Stomach (tissue), 9 donors: ENCODE results near the gene TRDN. TPM values are rescaled to one million over a fixed set of nuclear protein-coding genes. Genes with fewer than 3 reads are reported as not detected.
"Not testable (repeated sequence)": the region's sequence is repeated elsewhere in the genome, so short reads cannot be mapped to it uniquely, and the experiment has no call there.

Source experiments
- DNase-seq, 2 donors: peaks; one replicate each; pipeline versions ENCODE4 v3.0.0 to v3.0.0-alpha.2; 2013 to 2019
- H3K27ac ChIP-seq, 5 donors: fragments of 200-600 bp in 4 of 5; sonication (generic) in 4 of 5; one replicate each; pipeline ENCODE4 v1.5.1; 2013 to 2019; ENCODE audit warnings: mild to moderate bottlenecking in 1 of 5, moderate library complexity in 1 of 5
- H3K27me3 ChIP-seq, 3 donors: fragments of 200-600 bp; sonication (generic); one replicate each; pipeline ENCODE4 v1.5.1; 2017 to 2019; ENCODE audit warnings: mixed run types in 1 of 3
- H3K36me3 ChIP-seq, 4 donors: fragments of 200-600 bp; sonication (generic); 1 replicate in 3 of 4; 2 replicates in 1 of 4; pipeline ENCODE4 v1.5.1; 2016 to 2019
- H3K4me1 ChIP-seq, 4 donors: fragments of 200-600 bp; sonication (generic); one replicate each; pipeline ENCODE4 v1.5.1; 2016 to 2019
- H3K4me3 ChIP-seq, 4 donors: fragments of 200-600 bp; sonication (generic) in 3 of 4; one replicate each; pipeline ENCODE4 v1.5.1; 2016 to 2019; ENCODE audit warnings: mild to moderate bottlenecking in 1 of 4
- H3K9me3 ChIP-seq, 4 donors: fragments of 200-600 bp; sonication (generic); one replicate each; pipeline ENCODE4 v1.5.1; 2016 to 2019
- CTCF ChIP-seq, 7 experiments: fragments of 450-650 bp in 4 of 7; fragments of 200-600 bp in 3 of 7; sonication (generic) in 3 of 7; IDR thresholded peaks; one replicate each; pipeline ENCODE4 v1.5.1; 2016 to 2019; ENCODE audit warnings: antibody characterized with exemption in 7 of 7, control low read depth in 2 of 7, mild to moderate bottlenecking in 1 of 7
- EP300 ChIP-seq: sonication (generic); formaldehyde crosslinking; IDR thresholded peaks from one replicate; pipeline ENCODE4 v1.6.1; 2017; ENCODE audit warnings: antibody characterized with exemption
- POLR2A ChIP-seq, 4 donors: fragments of 450-650 bp; IDR thresholded peaks; one replicate each; pipeline ENCODE4 v1.6.1; 2016; ENCODE audit warnings: antibody characterized with exemption in 4 of 4, control low read depth in 2 of 4, mild to moderate bottlenecking in 1 of 4, moderate library complexity in 1 of 4
- POLR2AphosphoS5 ChIP-seq, 3 donors: sonication (generic); formaldehyde crosslinking; IDR thresholded peaks; one replicate each; pipeline ENCODE4 v1.6.1; 2016; ENCODE audit warnings: antibody characterized with exemption in 3 of 3
- WGBS, 5 donors: extraction: QIAGEN DNeasy Blood & Tissue Kit in 3 of 5; methylation state at CpG; one replicate each; pipeline versions ENCODE4 v1.1.5 to v1.1.7; 2013 to 2018; 5-methylcytosine and 5-hydroxymethylcytosine counted together
- intact Hi-C: fragments of 100-400 bp; cut with DNase I; formaldehyde crosslinking; loops from one replicate; pipeline ENCODE4 v1.15.1; 2023; ENCODE audit warnings: low total_unique reads
- polyA plus RNA-seq, 3 donors: library from polyadenylated mRNA; stranded (reverse); fragments of 200-250 nt; gene quantifications; one replicate each; pipeline ENCODE4 v1.2.3, GENCODE V29; 2013
- total RNA-seq, 5 donors: library from RNA; depleted of rRNA; stranded (reverse); fragments of >200 nt; gene quantifications; one replicate each; pipeline versions ENCODE4 v1.1.0 to v1.2.3, GENCODE V29; 2014 to 2016
- donor health status: healthy with polysubstance abuse.
- donor health status: Bipolar disorder and iron deficiency.
- donor health status: healthy.

Gene TRDN
- total and polyA plus RNA-seq, 8 donors: 0.18 to 2.4 TPM; not detected in 6

GRCh38 chr6:123588546-123588895 is 48.2 kb downstream of the TRDN start:
- Histone ChIP-seq H3K27ac (no peak overlapping the region), H3K9me3 (no peaks in the 10 kb centered on the region), H3K4me1 (no peaks in the 10 kb centered on the region), H3K36me3 (no peaks in the 10 kb centered on the region), H3K4me3 (no peak overlapping the region), H3K27me3 (no peaks in the 10 kb centered on the region)
- DNase-seq: no peak
- WGBS, 5 donors: 42 to 74% (median 59%) methylated on average over 1 of the region's 1 CpG
- TF ChIP-seq POLR2A (IDR thresholded peaks at IDR 0.05): no peak
- TF ChIP-seq EP300: no peak
- no peak for TF ChIP-seq CTCF (IDR thresholded peaks at IDR 0.05)
- TF ChIP-seq POLR2AphosphoS5 (IDR thresholded peaks at IDR 0.05): no peak
- intact Hi-C loops: no loop called here

GRCh38 chr6:123587838-123588545 is 48.8 kb downstream of the TRDN start:
- Histone ChIP-seq H3K27ac (no peak overlapping the region), H3K4me3 (no peak overlapping the region), H3K27me3 (no peaks in the 10 kb centered on the region), H3K36me3 (no peaks in the 10 kb centered on the region), H3K4me1 (no peaks in the 10 kb centered on the region), H3K9me3 (no peaks in the 10 kb centered on the region)
- DNase-seq: no peak
- intact Hi-C loops: no loop called here
- 60 to 75% (median 67%) methylated on average over 4 of the region's 4 CpGs for WGBS, 5 donors
- TF ChIP-seq POLR2AphosphoS5 (IDR thresholded peaks at IDR 0.05): no peak

- WGBS, 5 donors: 93 to 100% (median 96%) methylated on average over 5 to 8 of the region's 8 CpGs
- H3K4me1 ChIP-seq, DNase-seq, H3K4me3 ChIP-seq, intact Hi-C loops, H3K27ac ChIP-seq, H3K9me3 ChIP-seq, H3K27me3 ChIP-seq, H3K36me3 ChIP-seq: not testable (repeated sequence)
These were observed 49.3 kb downstream of the TRDN start for GRCh38 chr6:123587407-123587806.

- Histone ChIP-seq H3K9me3 (no peaks in the 10 kb centered on the region), H3K4me1 (no peaks in the 10 kb centered on the region)
- intact Hi-C loops: no loop called here
These were observed 56.4 kb downstream of the TRDN start for GRCh38 chr6:123580331-123580730.

GRCh38 chr6:123575188-123575587 is 61.6 kb downstream of the TRDN start:
- H3K9me3 ChIP-seq: no peaks in the 10 kb centered on the region
- no peak overlapping the region for H3K27ac ChIP-seq
- intact Hi-C loops: no loop called here
- no peak for TF ChIP-seq CTCF (IDR thresholded peaks at IDR 0.05)
- TF ChIP-seq EP300: no peak
- no peak for TF ChIP-seq POLR2A (IDR thresholded peaks at IDR 0.05)
- no peak for TF ChIP-seq POLR2AphosphoS5 (IDR thresholded peaks at IDR 0.05)
- 66 to 92% (median 77%) methylated on average over 1 of the region's 1 CpG for WGBS, 5 donors
- H3K27me3 ChIP-seq: no peaks in the 10 kb centered on the region
- H3K4me3 ChIP-seq: no peak overlapping the region
- no peak for DNase-seq
- no peaks in the 10 kb centered on the region for H3K4me1 ChIP-seq
- H3K36me3 ChIP-seq: no peaks in the 10 kb centered on the region

More at GRCh38 chr6:123580331-123580730, 56.4 kb downstream of the TRDN start:
- Histone ChIP-seq H3K27me3 (no peaks in the 10 kb centered on the region), H3K27ac (no peak overlapping the region), H3K36me3 (no peaks in the 10 kb centered on the region), H3K4me3 (no peak overlapping the region)
- DNase-seq: no peak
- TF ChIP-seq EP300: no peak

- Histone ChIP-seq H3K27ac (no peak overlapping the region), H3K36me3 (no peaks in the 10 kb centered on the region), H3K27me3 (no peaks in the 10 kb centered on the region), H3K4me1 (no peaks in the 10 kb centered on the region), H3K9me3 (no peaks in the 10 kb centered on the region), H3K4me3 (no peak overlapping the region)
- WGBS, 5 donors: 39 to 61% (median 51%) methylated on average over 7 of the region's 7 CpGs
- peak in 1 of 2 donors; percentile 7 for DNase-seq
- TF ChIP-seq POLR2AphosphoS5 (IDR thresholded peaks at IDR 0.05) (no peak), CTCF (IDR thresholded peaks at IDR 0.05) (no peak), EP300 (no peak), POLR2A (IDR thresholded peaks at IDR 0.05) (no peak)
- intact Hi-C loops: no loop called here
These were observed 65.7 kb downstream of the TRDN start for GRCh38 chr6:123570813-123571684.
